ENCODE data around the gene MVB12B. TPM values are rescaled to one million over a fixed set of nuclear protein-coding genes. Genes with fewer than 3 reads are reported as not detected.

MVB12B gene
- total and polyA plus RNA-seq, 2 of the 4 experiments (the other 2 are of a cell fraction): 2.0 to 4.0 TPM

- no peak overlapping the region for H3K4me3 ChIP-seq (ENCODE audit: insufficient read depth, low read depth, low read length)
- no TSS peak for BruUV-seq (replicated peaks)
- dilution Hi-C loops (cut with HindIII; ENCODE audit: low sequenced_read_pairs, unreplicated experiment) (no loop called here), intact Hi-C loops (cut with micrococcal nuclease) (no loop called here), in situ Hi-C loops (cut with MboI; ENCODE audit: low sequenced_read_pairs) (no loop called here)
- H3K14ac ChIP-seq (replicated peaks; ENCODE audit: low read depth, low read length): no peak overlapping the region
- H2AK5ac ChIP-seq (ENCODE audit: low read depth, low read length): no peak overlapping the region
- no peak overlapping the region for H3K18ac ChIP-seq (ENCODE audit: low read depth, low read length)
- peaks cover 8% of the 10 kb centered on the region for H3K4me1 ChIP-seq (ENCODE audit: control insufficient read depth, insufficient read depth, low read length)
- ChIA-PET CTCF (no interaction called here), POLR2A (ENCODE audit: unreplicated experiment) (no interaction called here)
- H3K36me3 ChIP-seq (ENCODE audit: control insufficient read depth, insufficient read depth, low read length): no peaks in the 10 kb centered on the region
- no peaks in the 10 kb centered on the region for H3K9me3 ChIP-seq (ENCODE audit: control insufficient read depth, insufficient read depth, low read length)
- no peaks in the 10 kb centered on the region for H3K27me3 ChIP-seq (ENCODE audit: control insufficient read depth, insufficient read depth, low read length)
- H2BK5ac ChIP-seq (ENCODE audit: low read depth, low read length, poor library complexity, severe bottlenecking): no peak overlapping the region
- H2BK15ac ChIP-seq (ENCODE audit: low read depth, low read length): no peak overlapping the region
- no peak overlapping the region for H3K9ac ChIP-seq (ENCODE audit: low read depth, low read length)
- DNase-seq: no peak
- no peak overlapping the region for H2BK120ac ChIP-seq (ENCODE audit: low read depth, low read length)
- H2AK9ac ChIP-seq (replicated peaks; ENCODE audit: low read depth, low read length, poor library complexity): no peak overlapping the region
- H3K9me1 ChIP-seq (ENCODE audit: insufficient read depth, low read length): peaks cover 3% of the 10 kb centered on the region; the same call in 1 of the 2 replicates
- H4K5ac ChIP-seq (ENCODE audit: low read depth, low read length): no peak overlapping the region
- no peak overlapping the region for H4K91ac ChIP-seq (ENCODE audit: insufficient read depth, low read depth, low read length)
- H3K4ac ChIP-seq (ENCODE audit: low read depth, low read length): no peak overlapping the region
- no peak for TF ChIP-seq CTCF (conservative IDR thresholded peaks at IDR 0.05; ENCODE audit: low read depth, low read length)
- TF ChIP-seq CEBPB (IDR thresholded peaks at IDR 0.05; ENCODE audit: low read depth, low read length): no peak
- TF ChIP-seq SMC3 (IDR thresholded peaks at IDR 0.05; ENCODE audit: low read depth, low read length): no peak
- TF ChIP-seq, protein P1, sequence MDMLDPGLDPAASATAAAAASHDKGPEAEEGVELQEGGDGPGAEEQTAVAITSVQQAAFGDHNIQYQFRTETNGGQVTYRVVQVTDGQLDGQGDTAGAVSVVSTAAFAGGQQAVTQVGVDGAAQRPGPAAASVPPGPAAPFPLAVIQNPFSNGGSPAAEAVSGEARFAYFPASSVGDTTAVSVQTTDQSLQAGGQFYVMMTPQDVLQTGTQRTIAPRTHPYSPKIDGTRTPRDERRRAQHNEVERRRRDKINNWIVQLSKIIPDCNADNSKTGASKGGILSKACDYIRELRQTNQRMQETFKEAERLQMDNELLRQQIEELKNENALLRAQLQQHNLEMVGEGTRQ (IDR thresholded peaks at IDR 0.05; ENCODE audit: low read depth, low read length): no peak
- no peak for TF ChIP-seq RAD21 (IDR thresholded peaks at IDR 0.05; ENCODE audit: low read length)
- TF ChIP-seq MAFK (IDR thresholded peaks at IDR 0.05; ENCODE audit: low read depth, low read length): no peak
- no peak for TF ChIP-seq BHLHE40 (IDR thresholded peaks at IDR 0.05; ENCODE audit: low read depth, low read length)
- TF ChIP-seq, protein P2, sequence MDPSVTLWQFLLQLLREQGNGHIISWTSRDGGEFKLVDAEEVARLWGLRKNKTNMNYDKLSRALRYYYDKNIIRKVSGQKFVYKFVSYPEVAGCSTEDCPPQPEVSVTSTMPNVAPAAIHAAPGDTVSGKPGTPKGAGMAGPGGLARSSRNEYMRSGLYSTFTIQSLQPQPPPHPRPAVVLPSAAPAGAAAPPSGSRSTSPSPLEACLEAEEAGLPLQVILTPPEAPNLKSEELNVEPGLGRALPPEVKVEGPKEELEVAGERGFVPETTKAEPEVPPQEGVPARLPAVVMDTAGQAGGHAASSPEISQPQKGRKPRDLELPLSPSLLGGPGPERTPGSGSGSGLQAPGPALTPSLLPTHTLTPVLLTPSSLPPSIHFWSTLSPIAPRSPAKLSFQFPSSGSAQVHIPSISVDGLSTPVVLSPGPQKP (IDR thresholded peaks at IDR 0.05; ENCODE audit: borderline replicate concordance, low read depth, low read length): no peak
- no peak for TF ChIP-seq RFX5 (IDR thresholded peaks at IDR 0.05; ENCODE audit: low read depth, low read length)
- no peak for TF ChIP-seq CHD1 (IDR thresholded peaks at IDR 0.05; ENCODE audit: low read depth, low read length)
- TF ChIP-seq RCOR1 (IDR thresholded peaks at IDR 0.05; ENCODE audit: insufficient replicate concordance, low read length): no peak
- no peak for TF ChIP-seq MAZ (IDR thresholded peaks at IDR 0.05; ENCODE audit: borderline replicate concordance, low read depth, low read length)
- no peak for TF ChIP-seq POLR2A (IDR thresholded peaks at IDR 0.05; ENCODE audit: low read depth, low read length)
- no peak for TF ChIP-seq FOS (IDR thresholded peaks at IDR 0.05; ENCODE audit: low read depth, low read length)
- no peak for TF ChIP-seq MXI1 (IDR thresholded peaks at IDR 0.05; ENCODE audit: borderline replicate concordance, low read depth, low read length)
- no peak for TF ChIP-seq NFE2L2 (IDR thresholded peaks at IDR 0.05; ENCODE audit: low read depth, low read length)
- no peak overlapping the region for H3K23ac ChIP-seq (ENCODE audit: low read depth, low read length)
- H3K27ac ChIP-seq (ENCODE audit: insufficient read depth, low read length): no peak overlapping the region
- H3K4me2 ChIP-seq (ENCODE audit: low read depth, low read length): no peak overlapping the region
- no peak overlapping the region for H2AFZ ChIP-seq (replicated peaks; ENCODE audit: low read length, poor library complexity)
- 80% methylated on average over 1 of the region's 7 CpGs; no CpG with 5 or more reads in 1 of the 2 experiments for WGBS, 2 experiments (ENCODE audit: extremely low coverage in 2 of 2, insufficient read length in 1 of 2)
- no peak for ATAC-seq (ENCODE audit: low read depth)
- no peak overlapping the region for H2BK20ac ChIP-seq (ENCODE audit: low read depth, low read length)
- H3K79me1 ChIP-seq (ENCODE audit: low read depth in 1 of 2, low read length in 2 of 2): 0 out of 4 replicates have a peak, but pooled peaks cover 0 to 8% of the 10 kb centered on the region in 2 experiments
- H4K8ac ChIP-seq (ENCODE audit: low read depth in 2 of 2, low read length in 2 of 2): no peak overlapping the region
- no peak overlapping the region for H3K56ac ChIP-seq (ENCODE audit: extremely low read depth, insufficient read depth, low read length)
- no peaks in the 10 kb centered on the region for H4K20me1 ChIP-seq (ENCODE audit: insufficient read depth, low read length)
These were observed 52.1 kb downstream of the MVB12B start for GRCh38 chr9:126378761-126379160.
